IMR-90 (cell line): ENCODE measurements around the gene DCAF15. TPM values are rescaled to one million over a fixed set of nuclear protein-coding genes. Genes with fewer than 3 reads are reported as not detected.

ENCODE experiments used
- ATAC-seq: fragments of 200-7000 bp; cut with Tn5 transposase; 2 replicates; pipeline ENCODE4 v1.9.1; 2020; ENCODE audit warnings: low read depth, mild to moderate bottlenecking, moderate library complexity
- BruUV-seq: library from RNA; stranded (reverse); fragments of 400-500 nt; replicated peaks from 2 replicates; lab custom pipeline; 2021; lab: Mats Ljungman, UMichigan
- CTCF ChIA-PET: fragments of 300-600 bp; formaldehyde crosslinking; extraction: SDS; loops from one replicate; lab custom pipeline; 2021; ENCODE audit warnings: antibody characterized with exemption; lab: Yijun Ruan, JAX
- POLR2A ChIA-PET: fragments of 300-600 bp; sonication (Branson Sonifier 250); formaldehyde crosslinking; loops from one replicate; lab custom pipeline; 2022; ENCODE audit warnings: antibody characterized with exemption; ENCODE audit not compliant: unreplicated experiment; lab: Charles Lee
- DNase-seq: peaks from one replicate; pipeline ENCODE4 v3.0.0; 2013
- H2AFZ ChIP-seq: replicated peaks from 2 replicates; pipeline ENCODE3; 2013; ENCODE audit warnings: low read length, mild to moderate bottlenecking; ENCODE audit not compliant: poor library complexity
- H2AK5ac ChIP-seq: 2 replicates; pipeline ENCODE4 v1.6.1; 2013; ENCODE audit warnings: low read depth, low read length, inconsistent platforms
- H2AK9ac ChIP-seq: replicated peaks from 2 replicates; pipeline ENCODE3; 2013; ENCODE audit warnings: mild to moderate bottlenecking, low read depth, low read length, moderate library complexity; ENCODE audit not compliant: poor library complexity
- H2BK120ac ChIP-seq: 2 replicates; pipeline ENCODE4 v1.6.1; 2013; ENCODE audit warnings: low read depth, low read length, inconsistent platforms
- H2BK15ac ChIP-seq: 3 replicates; pipeline ENCODE4 v1.6.1; 2013; ENCODE audit warnings: low read depth, low read length, inconsistent platforms
- H2BK20ac ChIP-seq: 2 replicates; pipeline ENCODE4 v1.6.1; 2013; ENCODE audit warnings: low read depth, mild to moderate bottlenecking, inconsistent platforms, low read length, moderate library complexity
- H2BK5ac ChIP-seq: 2 replicates; pipeline ENCODE4 v1.6.1; 2013; ENCODE audit warnings: mild to moderate bottlenecking, low read depth, low read length, inconsistent platforms; ENCODE audit not compliant: poor library complexity, severe bottlenecking
- H3K14ac ChIP-seq: replicated peaks from 2 replicates; pipeline ENCODE4 v1.6.1; 2013; ENCODE audit warnings: low read depth, low read length, inconsistent platforms
- H3K18ac ChIP-seq: 2 replicates; pipeline ENCODE4 v1.6.1; 2013; ENCODE audit warnings: low read depth, low read length, control low read depth
- H3K23ac ChIP-seq: 2 replicates; pipeline ENCODE4 v1.6.1; 2013; ENCODE audit warnings: low read depth, low read length, inconsistent platforms
- H3K27ac ChIP-seq: 2 replicates; pipeline ENCODE4 v1.5.1; 2013; ENCODE audit warnings: mild to moderate bottlenecking, control low read depth, low read length; ENCODE audit not compliant: insufficient read depth
- H3K27me3 ChIP-seq: 2 replicates; pipeline ENCODE4 v1.6.1; 2013; ENCODE audit warnings: low read length; ENCODE audit not compliant: control insufficient read depth, insufficient read depth
- H3K36me3 ChIP-seq: 2 replicates; pipeline ENCODE4 v1.6.1; 2013; ENCODE audit warnings: low read length, mixed read lengths; ENCODE audit not compliant: control insufficient read depth, insufficient read depth
- H3K4ac ChIP-seq: 2 replicates; pipeline ENCODE4 v1.6.1; 2013; ENCODE audit warnings: low read depth, low read length, inconsistent platforms
- H3K4me1 ChIP-seq: 2 replicates; pipeline ENCODE4 v1.6.1; 2013; ENCODE audit warnings: low read length, mixed read lengths; ENCODE audit not compliant: control insufficient read depth, insufficient read depth
- H3K4me2 ChIP-seq: 2 replicates; pipeline ENCODE4 v1.6.1; 2013; ENCODE audit warnings: low read depth, mild to moderate bottlenecking, control low read depth, low read length, moderate library complexity
- H3K4me3 ChIP-seq: 2 replicates; pipeline ENCODE4 v1.5.1; 2013; ENCODE audit warnings: low read depth, mild to moderate bottlenecking, control low read depth, low read length, moderate library complexity; ENCODE audit not compliant: insufficient read depth
- H3K56ac ChIP-seq: 2 replicates; pipeline ENCODE4 v1.6.1; 2013; ENCODE audit warnings: low read length, inconsistent platforms; ENCODE audit not compliant: insufficient read depth; ENCODE audit errors: extremely low read depth
- H3K79me1 ChIP-seq, 2 experiments: 2 replicates each; pipeline ENCODE4 v1.6.1; 2013; ENCODE audit warnings: low read length in 2 of 2, inconsistent platforms in 1 of 2, low read depth in 1 of 2
- H3K9ac ChIP-seq: 2 replicates; pipeline ENCODE4 v1.6.1; 2013; ENCODE audit warnings: low read depth, low read length, control low read depth
- H3K9me1 ChIP-seq: 2 replicates; pipeline ENCODE4 v1.6.1; 2013; ENCODE audit warnings: low read length, inconsistent platforms; ENCODE audit not compliant: insufficient read depth
- H3K9me3 ChIP-seq: 2 replicates; pipeline ENCODE4 v1.6.1; 2013; ENCODE audit warnings: low read length; ENCODE audit not compliant: control insufficient read depth, insufficient read depth
- H4K20me1 ChIP-seq: 2 replicates; pipeline ENCODE4 v1.6.1; 2013; ENCODE audit warnings: low read length, inconsistent platforms; ENCODE audit not compliant: insufficient read depth
- H4K5ac ChIP-seq: 2 replicates; pipeline ENCODE4 v1.6.1; 2013; ENCODE audit warnings: mild to moderate bottlenecking, low read depth, low read length, control low read depth
- H4K8ac ChIP-seq, 2 experiments: 2 replicates each; pipeline ENCODE4 v1.6.1; 2013; ENCODE audit warnings: low read depth in 2 of 2, low read length in 2 of 2, control low read depth in 1 of 2, inconsistent platforms in 1 of 2
- H4K91ac ChIP-seq: 2 replicates; pipeline ENCODE4 v1.6.1; 2013; ENCODE audit warnings: low read depth, low read length, inconsistent platforms; ENCODE audit not compliant: insufficient read depth
- CHD1 ChIP-seq: IDR thresholded peaks from 2 replicates; pipeline ENCODE4 v1.6.1; 2012; ENCODE audit warnings: low read depth, low read length, improper control_type of control experiment
- WGBS, 2 experiments: methylation state at CpG; one replicate each; pipeline versions ENCODE4 v1.1.5 to v1.1.7; 2013; ENCODE audit warnings: missing lambda C conversion rate in 2 of 2; ENCODE audit not compliant: insufficient read length in 1 of 2; ENCODE audit errors: extremely low coverage in 2 of 2; 5-methylcytosine and 5-hydroxymethylcytosine counted together
- dilution Hi-C: fragments of 300-500 bp; cut with HindIII; formaldehyde crosslinking; loops from one replicate; pipeline ENCODE4 v1.14.3; 2018; ENCODE audit warnings: low sequenced_read_pairs; ENCODE audit not compliant: unreplicated experiment
- in situ Hi-C: fragments of 300-500 bp; cut with MboI; formaldehyde crosslinking; loops from 3 replicates; pipeline ENCODE4 v1.14.3; 2019; ENCODE audit warnings: low sequenced_read_pairs, inconsistent platforms, mixed read lengths
- intact Hi-C: fragments of 100-400 bp; cut with micrococcal nuclease; formaldehyde crosslinking; loops from 2 replicates; pipeline ENCODE4 v1.10.0; 2022
- polyA plus RNA-seq, 3 experiments: library from polyadenylated mRNA; depleted of rRNA; stranded (reverse); fragments of >200 nt; gene quantifications; 2 replicates each; pipeline ENCODE4 v1.2.3, GENCODE V29; 2012; ENCODE audit warnings: low replicate concordance in 1 of 3
- total RNA-seq: library from RNA; depleted of rRNA; stranded (reverse); fragments of >200 nt; gene quantifications from 2 replicates; pipeline ENCODE4 v1.2.3, GENCODE V29; 2012

Gene DCAF15
- total and polyA plus RNA-seq, 2 of the 4 experiments (the other 2 are of a cell fraction), result 6.8 to 31.0 TPM

DNA sequence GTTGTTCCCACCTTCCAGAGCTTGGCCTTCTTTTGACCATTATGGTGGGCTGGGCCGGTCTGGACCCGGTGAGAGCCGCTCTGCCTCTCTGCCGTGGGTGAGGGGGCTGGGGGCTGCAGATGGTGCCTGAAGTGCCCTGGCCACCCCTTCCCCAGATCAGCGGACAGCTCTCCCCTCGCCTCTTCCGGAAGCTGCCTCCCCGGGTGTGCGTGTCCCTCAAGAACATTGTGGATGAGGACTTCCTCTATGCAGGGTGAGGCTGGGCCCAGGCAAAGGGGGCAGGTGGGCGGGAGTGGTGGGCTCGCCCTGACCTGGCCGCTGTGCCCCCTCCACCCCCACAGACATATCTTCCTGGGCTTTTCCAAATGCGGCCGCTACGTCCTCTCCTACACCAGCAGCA lies 1.9 kb downstream of the DCAF15 start:
- H3K4ac ChIP-seq, result no peak overlapping the region
- H3K9me3 ChIP-seq, result no peaks in the 10 kb centered on the region
- H3K14ac ChIP-seq, result no peak overlapping the region
- ChIA-PET CTCF (no interaction called here), POLR2A (no interaction called here)
- H4K20me1 ChIP-seq, result peaks cover 12% of the 10 kb centered on the region
- H2AK5ac ChIP-seq, result no peak overlapping the region
- no peak overlapping the region for H3K56ac ChIP-seq
- no peak overlapping the region for H2AFZ ChIP-seq
- H3K4me3 ChIP-seq, result no peak overlapping the region
- no peak overlapping the region for H3K23ac ChIP-seq
- H2BK120ac ChIP-seq, result no peak overlapping the region
- no peak overlapping the region for H3K18ac ChIP-seq
- WGBS, 2 experiments, result 100% methylated on average over 2 of the region's 15 CpGs; no CpG with 5 or more reads in 1 of the 2 experiments
- no peak overlapping the region for H2BK5ac ChIP-seq
- TF ChIP-seq CHD1, result no peak
- ATAC-seq, result no peak
- no peak for DNase-seq
- H3K4me2 ChIP-seq, result no peak overlapping the region
- peak overlapping the region; percentile 66 for H2AK9ac ChIP-seq
- H4K5ac ChIP-seq, result no peak overlapping the region
- peaks cover 13 to 39% of the 10 kb centered on the region in 2 experiments for H3K79me1 ChIP-seq
- in situ Hi-C loops, result no loop called here
- H4K91ac ChIP-seq, result no peak overlapping the region
- peaks cover 3% of the 10 kb centered on the region; the same call in 1 of the 2 replicates for H3K4me1 ChIP-seq
- no peak overlapping the region for H2BK15ac ChIP-seq
- BruUV-seq, result no TSS peak
- H2BK20ac ChIP-seq, result no peak overlapping the region
- 0 out of 2 replicates have a peak, but pooled peaks cover 4% of the 10 kb centered on the region for H3K9me1 ChIP-seq
- no peak overlapping the region for H3K9ac ChIP-seq
- H3K36me3 ChIP-seq, result peaks cover 33% of the 10 kb centered on the region
- no peak overlapping the region for H4K8ac ChIP-seq
- no peak overlapping the region for H3K27ac ChIP-seq
- dilution Hi-C loops, result no loop called here
- intact Hi-C loops, result no loop called here
- H3K27me3 ChIP-seq, result no peaks in the 10 kb centered on the region
